Stimulated activated CD8-positive, alpha-beta memory T cell treated with anti-CD3 and anti-CD28 coated beads, Interleukin-4, amount 100 ng/mL, for 48 hours (primary cell): ENCODE measurements around the gene SH3BP5.

Experiments used
- DNase-seq: peaks from one replicate; pipeline ENCODE4 v3.0.0-alpha.2; 2020

SH3BP5 gene

GRCh38 chr3:15223685-15224572, 108.5 kb downstream of the SH3BP5 start:
- DNase-seq, result no peak

DNA sequence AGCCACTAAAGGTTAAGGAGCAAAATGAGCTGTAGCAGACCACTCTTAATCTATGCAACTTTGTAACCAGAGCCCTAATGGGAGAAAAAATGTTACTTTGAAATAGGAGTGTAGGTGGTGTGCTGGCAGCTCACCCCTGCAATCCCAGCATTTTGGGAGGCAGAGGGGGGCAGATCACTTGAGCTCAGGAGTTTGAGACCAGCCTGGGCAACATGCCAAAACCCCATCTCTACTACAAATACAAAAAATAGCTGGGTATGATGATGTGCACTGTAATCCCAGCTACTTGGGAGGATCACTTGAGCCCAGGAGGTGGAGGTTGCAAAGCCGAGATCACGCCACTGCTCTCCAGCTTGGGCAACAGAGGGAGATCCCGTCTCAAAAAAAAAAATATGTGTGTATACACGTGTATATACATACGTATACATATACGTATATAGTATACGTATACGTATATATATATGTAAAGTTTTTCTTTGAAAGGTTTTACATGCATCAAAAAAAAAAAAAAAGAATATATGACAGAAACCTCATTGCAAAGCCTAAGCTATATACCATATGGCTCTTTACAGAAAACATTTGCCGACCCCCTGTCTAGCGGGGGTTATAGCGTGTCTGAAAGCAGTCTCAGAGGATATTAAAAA, 110.7 kb downstream of the SH3BP5 start:
- DNase-seq, result no peak

DNA sequence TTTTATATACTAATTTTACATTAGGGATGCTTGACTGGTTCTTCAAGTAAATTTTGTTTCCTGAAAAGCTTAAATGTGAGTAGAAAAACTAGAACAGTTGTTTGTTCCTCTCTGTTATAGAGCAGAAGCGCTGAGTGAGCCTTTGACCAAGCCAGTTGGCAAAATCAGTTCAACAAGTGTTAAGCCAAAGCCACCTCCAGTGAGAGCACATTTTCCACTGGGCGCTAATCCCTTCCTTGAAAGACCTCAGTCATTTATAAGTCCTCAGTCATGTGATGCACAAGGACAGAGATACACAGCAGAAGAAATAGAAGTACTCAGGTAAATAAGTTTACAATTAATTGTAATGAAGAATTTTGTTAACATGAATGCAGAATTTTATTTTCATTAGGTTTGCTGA, 111.7 kb downstream of the SH3BP5 start:
- no peak for DNase-seq

DNA sequence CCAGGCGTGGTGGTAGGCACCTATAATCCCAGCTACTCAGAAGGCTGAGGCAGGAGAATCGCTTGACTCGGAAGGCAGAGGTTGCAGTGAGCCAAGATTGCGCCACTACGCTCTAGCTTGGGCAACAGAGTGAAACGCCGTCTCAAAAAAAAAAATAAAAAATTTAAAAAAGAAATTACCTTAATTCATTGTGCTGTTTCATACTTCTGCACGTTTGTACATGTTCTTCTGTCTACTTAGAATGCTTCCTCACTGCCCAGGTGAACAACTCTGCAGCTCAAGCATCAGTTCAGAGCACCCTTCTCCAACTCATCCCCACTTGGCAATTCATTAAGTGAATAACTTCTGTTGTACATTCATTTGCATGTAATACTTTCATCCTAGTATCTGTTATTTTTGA, 112.3 kb downstream of the SH3BP5 start:
- no peak for DNase-seq

- DNase-seq, result no peak
Observed at GRCh38 chr3:15218689-15219088, 113.7 kb downstream of the SH3BP5 start.

- DNase-seq, result no peak
Observed at GRCh38 chr3:15217841-15218267, 114.5 kb downstream of the SH3BP5 start.

- no peak for DNase-seq
Observed at GRCh38 chr3:15217011-15217671, 115.2 kb downstream of the SH3BP5 start.

DNA sequence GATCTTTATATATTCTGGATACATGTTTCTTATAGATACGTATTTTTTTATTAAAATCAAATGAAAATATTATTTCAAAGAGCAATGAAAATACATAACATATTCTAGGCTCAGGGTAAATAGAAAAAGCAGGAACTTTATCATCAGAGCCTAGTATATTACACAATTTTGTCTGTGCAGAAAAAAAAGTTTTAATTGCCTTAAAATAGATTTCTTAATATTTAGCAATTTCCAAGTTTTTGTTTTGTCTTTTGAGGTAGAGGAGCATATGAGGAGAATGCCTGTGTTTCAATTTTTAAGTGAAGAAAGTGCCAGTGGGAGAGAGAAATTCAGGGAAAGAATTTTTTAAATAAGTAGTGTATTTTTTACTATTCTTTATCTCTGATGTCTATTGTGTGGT, 115.9 kb downstream of the SH3BP5 start:
- DNase-seq, result no peak

- DNase-seq, result no peak
Observed at GRCh38 chr3:15215996-15216395, 116.4 kb downstream of the SH3BP5 start.

- no peak for DNase-seq
Observed at GRCh38 chr3:15214758-15215157, 117.6 kb downstream of the SH3BP5 start.

- no peak for DNase-seq
Observed at GRCh38 chr3:15211937-15212336, 120.4 kb downstream of the SH3BP5 start.

GRCh38 chr3:15207836-15208504, 124.4 kb downstream of the SH3BP5 start:
- no peak for DNase-seq

GRCh38 chr3:15206662-15207576, 125.5 kb downstream of the SH3BP5 start:
- DNase-seq, result peak; percentile 38

- peak; percentile 95 for DNase-seq
Observed at GRCh38 chr3:15205934-15206661, 126.3 kb downstream of the SH3BP5 start, which contains the start of gene CAPN7. TSS of gene CAPN7 (plus strand) at chr3:15206246. CDS start at chr3:15206496, 250 bp downstream.

DNA sequence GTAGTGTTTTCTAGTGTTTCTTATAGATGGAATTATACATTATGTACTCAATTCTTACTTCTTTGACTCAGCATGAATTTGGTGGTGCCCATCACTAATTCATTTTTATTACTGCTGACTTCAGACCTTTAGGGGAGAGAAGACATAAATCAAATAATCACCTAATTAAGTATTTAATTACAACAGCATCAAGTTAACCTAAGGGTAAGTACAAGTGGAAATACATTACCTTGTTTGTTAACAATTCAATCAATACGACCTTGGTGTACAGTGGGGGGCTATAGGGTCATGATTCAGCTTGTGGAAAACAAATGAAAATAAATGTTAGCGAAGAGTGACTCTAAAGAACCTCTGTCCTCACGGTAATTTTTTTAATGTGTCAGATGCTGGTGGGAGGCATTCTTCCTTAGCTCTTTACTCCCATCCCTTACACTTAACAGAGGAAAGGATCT, 126.9 kb downstream of the SH3BP5 start:
- DNase-seq, result no peak
